Subcutaneous abdominal adipose tissue (tissue), 5 donors: ENCODE measurements around the gene APOL1.

Experiments used
- H3K27ac ChIP-seq: one replicate; pipeline ENCODE4 v1.7.0; 2013; ENCODE audit warnings: low read depth, mild to moderate bottlenecking, inconsistent platforms, low read length, moderate library complexity
- H3K27me3 ChIP-seq, 5 donors: one replicate each; pipeline ENCODE4 v1.7.0; 2013; ENCODE audit warnings: low read length in 5 of 5, inconsistent platforms in 1 of 5; ENCODE audit not compliant: control insufficient read depth in 5 of 5, insufficient read depth in 4 of 5
- H3K36me3 ChIP-seq, 5 donors: one replicate each; pipeline ENCODE4 v1.7.0; 2013; ENCODE audit warnings: low read length in 5 of 5; ENCODE audit not compliant: control insufficient read depth in 5 of 5, insufficient read depth in 5 of 5
- H3K4me1 ChIP-seq, 5 donors: one replicate each; pipeline ENCODE4 v1.7.0; 2013; ENCODE audit warnings: low read length in 5 of 5, mild to moderate bottlenecking in 3 of 5, moderate library complexity in 1 of 5; ENCODE audit not compliant: control insufficient read depth in 5 of 5, insufficient read depth in 5 of 5
- H3K4me3 ChIP-seq, 5 donors: one replicate each; pipeline ENCODE4 v1.7.0; 2013; ENCODE audit warnings: low read length in 5 of 5, low read depth in 1 of 5
- H3K9ac ChIP-seq, 5 donors: one replicate each; pipeline ENCODE4 v1.7.0; 2013; ENCODE audit warnings: low read length in 5 of 5, mild to moderate bottlenecking in 4 of 5, moderate library complexity in 3 of 5
- H3K9me3 ChIP-seq, 5 donors: one replicate each; pipeline ENCODE4 v1.7.0; 2013; ENCODE audit warnings: low read length in 5 of 5; ENCODE audit not compliant: control insufficient read depth in 5 of 5
- donor health status: healthy.
- donor health status: healthy.
- donor health status: healthy.
- donor health status: healthy.
- donor health status: healthy.

APOL1 gene

DNA sequence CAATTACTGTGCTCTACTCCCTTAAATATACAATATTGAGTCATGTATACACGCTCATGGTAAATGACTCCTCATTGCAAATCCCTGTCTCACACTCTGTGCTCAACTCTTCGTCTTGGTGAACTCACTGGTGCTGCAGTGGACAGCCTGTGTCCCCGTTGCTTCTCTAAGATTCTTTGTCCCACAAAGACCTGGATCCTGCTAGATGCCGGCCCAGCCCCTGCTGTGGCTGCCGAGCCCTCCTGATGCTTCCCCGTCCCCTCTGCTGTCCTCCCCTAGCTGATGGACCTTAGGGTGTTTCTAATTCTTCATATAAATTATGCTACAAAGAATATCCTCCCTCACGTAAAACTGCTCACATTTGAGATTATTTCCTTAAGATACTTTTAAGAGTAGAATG, 19.1 kb upstream of the APOL1 start:
- Histone ChIP-seq H3K27me3 (no peaks in the 10 kb centered on the region), H3K27ac (no peak overlapping the region)

DNA sequence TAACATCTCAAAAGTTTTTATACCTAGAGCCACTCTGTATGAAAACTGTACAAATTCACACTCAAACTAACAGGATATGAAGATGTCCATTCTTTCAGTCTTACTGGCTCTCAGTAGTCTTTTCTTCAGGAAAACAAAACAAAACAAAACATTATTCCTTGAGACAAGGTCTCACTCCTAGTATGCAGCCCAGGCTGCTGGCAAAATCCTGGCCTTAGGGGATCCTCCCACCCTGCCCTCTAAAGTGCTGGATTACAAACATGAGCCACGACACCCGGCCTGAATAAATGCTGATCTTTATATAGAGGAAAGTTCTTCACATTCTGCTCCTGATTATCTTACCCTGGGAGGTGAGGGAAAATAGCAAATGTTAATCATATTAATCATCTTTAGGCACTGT, 18.7 kb upstream of the APOL1 start:
- Histone ChIP-seq H3K36me3 (peaks cover 11 to 61% (median 45%) of the 10 kb centered on the region in 5 donors), H3K4me3 (no peak overlapping the region), H3K4me1 (peaks cover 2 to 46% (median 44%) of the 10 kb centered on the region in 5 donors), H3K9ac (no peak overlapping the region), H3K27ac (no peak overlapping the region), H3K9me3 (peaks cover 0 to 3% (median 0%) of the 10 kb centered on the region in 5 donors), H3K27me3 (no peaks in the 10 kb centered on the region)

More for the DNA sequence above, 19.1 kb upstream of the APOL1 start:
- Histone ChIP-seq H3K36me3 (peaks cover 11 to 65% (median 49%) of the 10 kb centered on the region in 5 donors), H3K9me3 (peaks cover 0 to 3% (median 0%) of the 10 kb centered on the region in 5 donors), H3K4me1 (peaks cover 2 to 43% (median 40%) of the 10 kb centered on the region in 5 donors), H3K9ac (no peak overlapping the region), H3K4me3 (no peak overlapping the region)

DNA sequence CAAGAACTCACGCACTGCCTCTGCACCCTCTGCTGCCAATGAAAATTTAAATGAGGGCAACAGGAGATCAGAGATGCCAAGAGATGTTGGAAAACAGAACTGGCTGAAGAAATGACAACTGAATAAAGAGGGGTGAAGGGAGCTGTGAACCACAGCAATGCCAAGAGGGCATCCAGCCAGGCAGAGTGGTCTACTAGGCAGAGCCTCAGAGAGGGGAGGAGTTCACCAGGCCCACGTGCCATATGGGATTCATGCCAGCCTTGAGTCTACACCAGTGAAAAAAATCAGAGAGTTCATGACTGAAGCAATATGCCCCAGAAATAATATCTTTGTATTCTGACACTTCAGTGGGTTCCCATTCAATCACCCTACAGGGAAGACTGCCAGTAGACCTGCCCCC, 18.0 kb upstream of the APOL1 start:
- Histone ChIP-seq H3K27me3 (no peaks in the 10 kb centered on the region), H3K9me3 (peaks cover 0 to 3% (median 0%) of the 10 kb centered on the region in 5 donors), H3K9ac (no peak overlapping the region), H3K4me3 (no peak overlapping the region), H3K27ac (peak overlapping the region; percentile 6), H3K36me3 (peaks cover 11 to 54% (median 38%) of the 10 kb centered on the region in 5 donors), H3K4me1 (peaks cover 2 to 51% (median 50%) of the 10 kb centered on the region in 5 donors)

DNA sequence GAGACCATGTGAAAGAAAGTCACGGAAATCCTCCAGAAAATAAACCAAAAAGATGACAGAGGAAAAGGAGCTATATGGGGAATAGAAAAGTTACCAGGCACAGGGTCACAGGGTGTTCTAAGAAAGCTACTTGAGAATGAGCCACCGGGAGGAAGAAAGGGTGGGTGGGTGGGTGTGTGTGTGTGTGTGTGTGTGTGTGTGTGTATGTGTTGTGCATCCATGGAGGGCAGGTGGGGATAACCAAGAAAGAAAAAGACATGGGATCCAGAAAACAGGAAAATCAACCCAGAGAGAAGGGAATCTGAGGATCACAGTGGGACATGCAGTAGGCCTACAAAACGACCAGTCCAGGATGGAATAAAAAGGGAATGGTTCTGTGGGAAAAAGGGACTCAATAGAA, 17.3 kb upstream of the APOL1 start:
- H3K27me3 ChIP-seq = no peaks in the 10 kb centered on the region
- no peak overlapping the region for H3K27ac ChIP-seq
- H3K4me3 ChIP-seq = no peak overlapping the region
- peaks cover 2 to 52% (median 51%) of the 10 kb centered on the region in 5 donors for H3K4me1 ChIP-seq
- H3K9me3 ChIP-seq = peaks cover 0 to 3% (median 0%) of the 10 kb centered on the region in 5 donors
- H3K9ac ChIP-seq = no peak overlapping the region
- peaks cover 11 to 47% (median 32%) of the 10 kb centered on the region in 5 donors for H3K36me3 ChIP-seq

DNA sequence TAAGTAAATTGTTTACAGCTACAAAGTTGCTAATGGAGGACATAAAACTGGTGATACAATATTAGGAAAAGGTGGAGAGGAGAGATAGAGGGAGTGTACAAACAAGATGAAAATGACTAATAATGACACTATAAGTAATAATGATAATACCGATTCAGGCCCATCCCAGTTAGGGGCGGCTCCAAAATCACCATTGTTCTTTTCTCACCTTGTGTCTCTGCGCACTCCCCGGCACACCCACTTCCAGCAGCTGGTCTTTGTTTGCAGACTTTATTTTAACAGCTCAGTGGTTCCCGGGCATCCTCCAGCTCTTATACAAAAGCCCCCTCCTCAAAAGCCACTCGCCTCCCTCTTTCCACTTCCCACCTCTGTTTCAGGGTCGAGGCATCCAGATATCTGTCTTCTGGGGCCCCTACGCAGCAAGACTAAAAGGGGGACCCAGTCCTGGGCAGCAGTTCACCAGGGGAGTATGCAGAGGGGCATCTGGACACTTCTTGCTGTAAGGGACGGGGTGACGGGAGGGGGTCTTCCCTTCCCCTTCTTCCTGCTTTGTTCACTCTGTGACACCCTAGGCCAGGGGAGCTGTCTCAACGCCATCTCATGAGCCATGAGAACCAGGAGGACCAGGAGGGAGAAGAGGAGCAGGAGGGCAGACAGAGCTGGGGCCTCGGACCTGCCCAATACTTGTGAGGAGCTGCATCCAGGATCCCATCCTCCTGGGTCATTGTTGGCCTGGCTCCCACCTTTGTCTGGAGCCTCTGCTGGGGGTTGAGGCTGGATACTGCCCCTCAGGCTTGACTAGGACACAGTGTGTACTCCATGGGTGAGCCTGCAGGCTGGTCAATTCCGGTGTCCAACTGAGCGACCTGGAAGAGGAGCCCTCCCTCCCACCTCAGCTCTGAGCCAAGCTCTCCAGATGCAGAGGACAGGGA, 16.3 kb upstream of the APOL1 start:
- H3K27ac ChIP-seq = peak overlapping the region; percentile 93
- peaks cover 0 to 3% (median 0%) of the 10 kb centered on the region in 5 donors for H3K9me3 ChIP-seq
- H3K9ac ChIP-seq = peak overlapping the region in 2 of 5 donors; percentile 16 to 88
- H3K4me3 ChIP-seq = peak overlapping the region; percentile 80 to 96 (median 87)
- H3K36me3 ChIP-seq = peaks cover 7 to 37% (median 21%) of the 10 kb centered on the region in 5 donors
- no peaks in the 10 kb centered on the region for H3K27me3 ChIP-seq
- H3K4me1 ChIP-seq = peaks cover 2 to 52% (median 51%) of the 10 kb centered on the region in 5 donors

DNA sequence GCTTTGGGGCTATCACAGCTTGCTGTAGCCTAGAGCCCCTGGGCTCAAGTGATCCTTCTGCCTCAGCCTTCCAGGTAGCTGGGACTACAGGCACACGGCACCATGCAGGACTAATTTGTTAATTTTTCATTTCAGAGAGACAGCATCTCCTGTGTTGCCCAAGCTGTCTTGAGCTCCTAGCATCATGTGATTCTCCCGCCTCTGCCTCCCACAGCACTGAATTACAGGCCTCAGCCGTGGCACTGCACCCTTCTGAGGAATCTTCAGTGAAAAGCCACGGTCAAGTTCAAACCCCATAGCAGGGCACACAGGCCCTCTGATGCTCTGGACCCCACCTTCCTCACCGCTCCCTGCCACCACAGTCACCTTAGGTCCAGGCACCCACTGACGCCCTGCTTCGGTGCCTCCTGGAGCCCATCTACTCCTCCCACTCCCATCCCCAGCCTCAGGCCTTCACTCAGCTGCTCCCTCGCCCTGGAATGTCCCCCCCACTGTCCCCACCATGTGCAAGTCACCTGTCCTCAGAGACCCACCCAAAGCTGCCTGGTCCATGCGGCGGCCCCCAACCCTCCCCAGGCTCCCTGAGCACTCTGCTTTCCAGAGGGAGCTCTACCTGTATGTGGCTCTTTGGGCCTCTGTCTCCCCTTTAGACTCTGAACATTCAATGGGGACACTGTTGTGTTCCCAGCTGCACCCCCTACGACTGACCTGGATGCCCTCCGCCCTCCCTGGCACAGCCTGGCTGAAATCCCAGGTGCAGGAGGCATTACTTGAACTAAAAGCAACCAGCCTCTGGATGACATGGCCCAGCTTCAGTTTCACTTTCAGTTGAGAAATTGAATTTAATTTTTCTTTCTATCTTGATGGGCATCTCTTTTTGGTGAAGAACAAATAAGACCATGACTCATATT, 15.2 kb upstream of the APOL1 start:
- peak overlapping the region in 4 of 5 donors; percentile 69 to 88 (median 72) for H3K9ac ChIP-seq
- H3K27me3 ChIP-seq = no peaks in the 10 kb centered on the region
- peak overlapping the region; percentile 80 to 96 (median 87) for H3K4me3 ChIP-seq
- H3K4me1 ChIP-seq = peaks cover 2 to 52% (median 51%) of the 10 kb centered on the region in 5 donors
- peak overlapping the region; percentile 93 for H3K27ac ChIP-seq
- peaks cover 0 to 3% (median 0%) of the 10 kb centered on the region in 5 donors for H3K9me3 ChIP-seq
- peaks cover 7 to 26% (median 13%) of the 10 kb centered on the region in 5 donors for H3K36me3 ChIP-seq

DNA sequence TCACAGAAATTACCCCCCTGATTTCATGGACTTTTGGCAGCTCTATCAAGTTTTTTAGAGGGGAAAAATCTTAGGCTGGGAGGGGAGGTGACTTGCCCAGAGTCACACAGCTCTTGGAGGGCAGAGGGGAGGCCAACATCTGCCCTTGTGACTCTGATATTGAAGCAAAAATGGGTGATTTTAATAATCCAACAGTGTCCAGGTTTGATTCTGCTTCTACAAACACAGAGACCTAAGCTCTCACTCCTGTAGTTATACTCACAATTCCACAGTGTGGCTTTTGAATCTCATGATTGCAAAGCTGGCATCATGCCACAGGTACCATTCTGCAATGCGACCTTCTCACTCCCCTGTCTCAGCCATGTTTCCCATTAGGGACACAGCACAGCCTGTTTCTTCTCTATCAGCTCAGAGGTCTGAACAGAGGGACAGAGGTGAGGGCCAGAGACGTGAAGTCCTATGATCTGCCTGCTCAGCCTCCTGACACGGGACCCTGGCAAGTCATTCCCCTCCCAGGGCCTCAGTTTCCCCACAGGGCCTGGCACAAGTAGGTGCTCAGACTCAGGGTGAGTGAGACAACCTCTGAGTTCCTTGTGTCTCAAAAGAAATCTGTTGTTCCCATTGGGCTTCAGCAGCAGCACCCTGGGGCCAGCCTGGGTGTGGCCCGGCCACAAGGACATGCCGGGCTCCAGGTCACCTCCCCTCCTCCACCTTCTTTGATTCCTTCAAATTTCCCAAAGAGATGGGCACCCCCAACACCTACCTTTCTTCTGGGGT, 14.4 kb upstream of the APOL1 start:
- H3K9ac ChIP-seq = peak overlapping the region; percentile 70 to 96 (median 88)
- peak overlapping the region; percentile 93 for H3K27ac ChIP-seq
- no peaks in the 10 kb centered on the region for H3K27me3 ChIP-seq
- H3K4me3 ChIP-seq = peak overlapping the region; percentile 80 to 96 (median 87)
- peaks cover 2 to 53% (median 52%) of the 10 kb centered on the region in 5 donors for H3K4me1 ChIP-seq
- peaks cover 3 to 17% (median 7%) of the 10 kb centered on the region in 5 donors for H3K36me3 ChIP-seq
- H3K9me3 ChIP-seq = peaks cover 0 to 3% (median 0%) of the 10 kb centered on the region in 5 donors

DNA sequence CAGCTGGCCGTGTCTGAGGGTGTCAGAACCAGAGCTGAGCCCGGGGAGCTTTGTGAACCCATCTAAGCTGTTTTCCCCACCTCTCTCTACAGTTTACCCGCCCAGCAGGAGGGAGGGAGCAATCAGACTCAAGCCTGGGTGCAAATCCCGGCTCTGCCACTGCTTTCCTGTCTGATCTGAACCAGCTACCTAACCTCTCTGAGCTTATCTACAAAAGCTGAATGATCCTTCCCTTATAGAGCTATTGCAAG, 13.9 kb upstream of the APOL1 start:
- peaks cover 2 to 58% (median 56%) of the 10 kb centered on the region in 5 donors for H3K4me1 ChIP-seq
- H3K4me3 ChIP-seq = peak overlapping the region; percentile 80 to 96 (median 87)
- H3K36me3 ChIP-seq = peaks cover 0 to 14% (median 6%) of the 10 kb centered on the region in 5 donors
- H3K27ac ChIP-seq = peak overlapping the region; percentile 93
- H3K9ac ChIP-seq = peak overlapping the region; percentile 70 to 96 (median 88)
- peaks cover 0 to 3% (median 0%) of the 10 kb centered on the region in 5 donors for H3K9me3 ChIP-seq
- no peaks in the 10 kb centered on the region for H3K27me3 ChIP-seq
